Cortex of kidney (tissue), 1 donor: Measurements from ENCODE around the gene SLC17A7.
"Not testable (repeated sequence)": the region's sequence is repeated elsewhere in the genome, so short reads cannot be mapped to it uniquely, and the experiment has no call there.

Experiments
- DNase-seq: peaks from one replicate; lab custom pipeline; 2025; lab: John Stamatoyannopoulos, UW

Gene SLC17A7

DNA sequence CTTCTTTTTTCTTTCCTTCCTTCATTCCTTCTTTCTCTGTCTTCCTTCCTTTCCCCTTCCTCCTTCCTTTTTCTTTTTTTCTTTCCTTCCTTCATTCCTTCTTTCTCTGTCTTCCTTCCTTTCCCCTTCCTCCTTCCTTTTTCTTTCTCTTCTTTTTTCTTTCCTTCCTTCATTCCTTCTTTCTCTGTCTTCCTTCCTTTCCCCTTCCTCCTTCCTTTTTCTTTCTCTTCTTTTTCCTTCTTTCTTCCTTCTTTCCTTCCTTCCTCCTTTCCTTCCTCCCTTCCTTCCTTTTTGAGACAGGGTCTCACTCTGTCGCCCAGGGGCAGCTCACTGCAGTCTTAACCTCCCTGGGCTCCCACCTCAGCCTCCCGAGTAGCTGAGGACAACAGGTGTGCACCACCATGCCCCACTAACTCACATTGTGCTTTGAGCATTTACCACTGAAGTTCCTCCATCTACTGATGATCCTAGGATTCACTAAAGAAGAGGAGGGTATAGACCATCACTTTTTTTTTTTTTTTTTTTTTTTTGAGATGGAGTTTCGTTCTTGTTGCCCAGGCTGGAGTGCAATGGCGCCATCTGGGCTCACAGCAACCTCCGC, 2.9 kb upstream of the SLC17A7 start:
- not testable (repeated sequence) for DNase-seq

DNA sequence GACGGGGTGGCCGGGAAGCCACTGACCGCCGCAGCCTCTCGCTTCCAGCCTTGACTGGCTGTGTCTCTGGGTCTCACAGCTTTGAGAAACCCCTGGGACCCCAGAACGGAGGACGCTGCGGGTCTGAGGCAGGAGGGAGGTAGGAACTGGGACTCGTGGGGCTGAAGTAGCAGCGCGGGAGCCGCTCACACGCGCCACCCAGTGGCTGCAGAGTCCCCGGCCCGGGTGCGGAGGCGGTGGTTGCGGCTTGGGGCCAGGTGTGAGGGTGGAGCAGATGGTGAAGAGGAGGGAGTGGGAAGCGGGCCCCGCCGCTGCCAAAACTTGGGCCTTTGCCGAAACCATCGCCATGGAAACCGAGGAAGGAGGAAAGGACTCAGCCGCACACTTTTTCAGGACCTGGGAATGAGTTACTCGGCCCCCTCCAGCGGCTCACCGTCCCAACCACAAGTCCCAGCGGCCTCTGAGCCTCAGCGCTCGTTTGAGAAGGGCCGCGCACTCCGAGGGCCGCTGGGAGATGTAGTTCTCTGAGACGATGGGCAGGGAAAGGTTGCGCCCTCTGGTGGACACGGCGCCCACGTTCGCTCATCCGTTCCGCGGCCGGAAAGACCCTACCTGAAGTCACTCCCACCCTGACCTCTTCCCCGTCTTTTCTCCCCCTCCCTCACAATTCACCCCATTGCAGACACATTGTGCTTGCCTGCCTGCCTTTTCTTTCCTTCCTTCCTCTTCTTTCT, 2.2 kb upstream of the SLC17A7 start:
- no peak for DNase-seq

GRCh38 chr19:49442771-49443365, 1.5 kb upstream of the SLC17A7 start:
- no peak for DNase-seq

DNA sequence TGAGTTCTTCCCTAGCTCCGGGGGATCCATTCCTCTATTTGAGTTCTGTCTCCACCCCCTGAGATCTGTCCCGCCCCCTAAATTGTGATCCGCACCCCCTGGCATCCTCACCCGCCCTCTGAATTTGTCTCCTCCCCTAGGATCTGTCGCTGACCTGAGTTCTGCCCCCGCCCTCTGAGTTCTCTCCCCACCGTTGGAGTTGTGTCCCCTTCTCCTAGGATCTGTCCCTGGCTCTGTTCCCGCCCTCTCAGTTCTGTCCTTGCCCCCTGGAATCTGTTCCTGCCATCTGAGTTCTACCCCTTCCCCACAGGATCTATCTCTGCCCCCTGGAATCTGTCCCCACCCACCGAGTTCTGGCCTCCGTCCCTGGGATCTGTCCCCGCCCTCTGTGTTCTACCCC, 1.0 kb upstream of the SLC17A7 start:
- no peak for DNase-seq

GRCh38 chr19:49441960-49442350, 628 bp upstream of the SLC17A7 start:
- DNase-seq: no peak

DNA sequence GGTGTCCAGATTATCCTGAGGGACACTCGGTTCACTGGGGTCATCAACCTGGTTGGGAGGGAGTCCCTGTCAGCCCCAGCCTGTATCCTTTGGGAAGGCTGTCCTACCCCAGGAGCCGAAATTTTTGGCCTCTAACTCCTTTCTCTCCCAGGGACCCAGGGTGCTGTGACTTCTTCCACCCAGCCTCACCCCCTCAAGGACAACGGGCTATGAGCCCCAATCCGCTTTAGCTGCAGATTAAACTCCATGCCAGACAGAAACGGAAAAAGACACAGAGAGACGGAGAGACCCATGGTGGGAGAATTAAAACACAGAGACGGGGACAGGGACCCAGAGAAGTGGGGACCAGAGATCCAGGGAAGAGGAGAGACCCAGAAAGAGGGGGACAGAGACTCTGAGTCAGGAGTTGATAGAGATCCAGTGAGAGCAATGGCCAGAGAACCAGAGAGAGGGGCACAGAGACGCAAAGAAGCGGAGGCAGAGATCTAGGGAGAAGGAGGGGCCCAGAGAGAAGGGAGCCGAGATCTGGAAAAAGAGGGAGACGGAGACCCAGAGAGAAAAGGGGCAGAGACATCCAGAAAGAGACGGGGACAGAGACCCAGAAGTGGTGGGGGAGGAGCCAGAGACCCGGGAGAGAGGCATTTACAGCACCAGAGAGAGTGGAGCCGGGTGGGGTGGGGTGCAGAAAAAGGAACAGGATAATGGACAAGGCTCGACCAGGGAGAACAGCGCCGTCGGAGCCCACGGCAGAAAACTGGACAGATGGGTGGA, 703 bp downstream of the SLC17A7 start:
- no peak for DNase-seq

DNA sequence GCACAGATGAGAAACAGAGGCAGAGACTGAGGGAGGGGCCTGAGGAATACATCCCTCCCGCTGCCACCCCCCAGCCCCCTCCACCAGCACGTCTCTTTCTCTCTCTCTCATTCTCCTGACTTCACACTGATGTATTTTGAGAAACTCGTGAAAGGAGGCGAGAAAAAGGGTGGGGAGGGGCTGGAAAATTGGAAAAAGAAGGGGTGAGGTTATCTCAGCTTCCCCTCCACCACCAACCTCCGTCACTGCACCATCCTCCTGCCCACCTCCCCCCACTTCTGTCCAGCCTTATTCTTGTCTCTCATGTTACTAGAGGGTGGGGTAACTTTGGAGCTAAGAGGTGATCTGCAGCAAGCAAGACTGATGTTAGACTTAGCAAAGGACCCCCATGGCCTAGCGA, 1.5 kb downstream of the SLC17A7 start:
- no peak for DNase-seq

GRCh38 chr19:49438261-49438660, 3.1 kb downstream of the SLC17A7 start:
- DNase-seq: no peak

DNA sequence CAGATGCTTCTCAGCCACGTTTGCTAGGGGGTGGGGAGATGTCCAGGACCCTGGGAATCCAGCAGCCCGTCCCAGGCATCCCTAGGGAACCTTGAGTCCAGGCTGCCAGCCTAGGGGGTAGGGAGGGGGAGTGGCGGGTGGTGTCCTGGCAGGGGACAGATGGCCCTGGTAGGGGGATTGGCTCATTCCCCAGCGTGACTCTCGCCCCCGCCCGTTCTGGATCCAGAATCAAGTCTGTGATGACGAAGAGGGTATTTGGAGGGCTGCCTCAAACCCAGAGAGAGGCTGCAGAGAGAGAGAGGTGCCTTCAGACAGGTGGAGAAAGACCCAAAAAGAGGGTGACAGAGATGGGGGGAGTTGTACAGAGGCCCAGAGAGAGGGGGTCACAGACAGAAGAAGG, 4.1 kb downstream of the SLC17A7 start:
- no peak for DNase-seq

DNA sequence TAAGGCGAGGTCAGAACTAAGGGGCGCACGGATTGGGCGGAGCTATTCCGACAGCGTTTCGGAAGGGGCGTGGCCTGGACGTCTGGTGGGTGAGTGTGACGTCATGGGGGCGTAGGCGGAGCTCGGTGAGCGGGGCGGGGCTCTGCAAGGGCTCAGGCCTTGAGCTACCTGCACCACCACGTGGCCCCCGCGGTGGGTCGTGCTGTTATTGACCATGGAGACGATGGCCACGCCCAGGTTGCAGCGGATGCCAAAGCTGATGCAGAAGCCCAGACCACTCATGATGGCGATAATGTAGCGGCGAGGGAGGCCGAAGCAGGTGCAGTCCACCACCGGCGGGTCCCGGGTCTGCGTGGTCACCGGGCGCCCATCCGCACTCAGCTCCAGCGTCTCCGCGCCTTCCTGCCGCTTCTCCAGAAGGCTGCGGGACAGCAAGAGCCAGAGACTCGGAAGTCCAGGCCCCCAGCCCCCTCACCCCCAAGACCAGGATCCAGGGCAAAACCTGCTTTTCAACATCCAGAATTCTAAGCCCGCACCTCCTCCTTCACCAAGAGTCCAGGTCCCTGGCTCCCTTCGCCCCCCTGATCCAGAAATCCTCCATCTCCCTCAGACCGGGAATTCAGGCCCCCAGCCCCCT, 4.8 kb downstream of the SLC17A7 start:
- no peak for DNase-seq

DNA sequence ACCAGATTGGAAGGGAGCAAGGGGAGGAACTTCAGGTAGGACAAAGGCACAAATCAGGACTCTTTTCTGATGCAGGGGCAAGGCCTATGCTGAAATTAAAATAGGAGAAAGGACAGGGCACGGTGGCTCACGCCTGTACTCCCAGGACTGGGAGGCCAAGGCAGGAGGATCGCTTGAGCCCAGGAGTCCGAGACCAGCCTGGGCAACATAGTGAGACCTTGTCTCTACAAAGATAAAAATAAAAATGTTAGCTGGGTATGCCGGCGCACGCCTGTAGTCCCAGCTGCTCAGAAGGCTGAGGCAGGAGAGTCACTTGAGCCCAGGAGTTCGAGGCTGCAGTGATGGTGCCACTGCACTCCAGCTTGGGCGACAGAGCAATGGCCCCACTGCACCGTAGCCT, 5.7 kb downstream of the SLC17A7 start:
- no peak for DNase-seq

GRCh38 chr19:49434907-49435583, 6.3 kb downstream of the SLC17A7 start:
- DNase-seq: no peak

GRCh38 chr19:49433240-49433901, 8.0 kb downstream of the SLC17A7 start:
- DNase-seq: no peak

- no peak for DNase-seq
Measured at GRCh38 chr19:49432141-49433073, 8.9 kb downstream of the SLC17A7 start.

- no peak for DNase-seq
Measured at GRCh38 chr19:49431330-49431749, 10.0 kb downstream of the SLC17A7 start.

- DNase-seq: no peak
Measured at GRCh38 chr19:49430678-49431329, 10.5 kb downstream of the SLC17A7 start.

- DNase-seq: no peak
Measured at GRCh38 chr19:49430172-49430677, 11.1 kb downstream of the SLC17A7 start.

DNA sequence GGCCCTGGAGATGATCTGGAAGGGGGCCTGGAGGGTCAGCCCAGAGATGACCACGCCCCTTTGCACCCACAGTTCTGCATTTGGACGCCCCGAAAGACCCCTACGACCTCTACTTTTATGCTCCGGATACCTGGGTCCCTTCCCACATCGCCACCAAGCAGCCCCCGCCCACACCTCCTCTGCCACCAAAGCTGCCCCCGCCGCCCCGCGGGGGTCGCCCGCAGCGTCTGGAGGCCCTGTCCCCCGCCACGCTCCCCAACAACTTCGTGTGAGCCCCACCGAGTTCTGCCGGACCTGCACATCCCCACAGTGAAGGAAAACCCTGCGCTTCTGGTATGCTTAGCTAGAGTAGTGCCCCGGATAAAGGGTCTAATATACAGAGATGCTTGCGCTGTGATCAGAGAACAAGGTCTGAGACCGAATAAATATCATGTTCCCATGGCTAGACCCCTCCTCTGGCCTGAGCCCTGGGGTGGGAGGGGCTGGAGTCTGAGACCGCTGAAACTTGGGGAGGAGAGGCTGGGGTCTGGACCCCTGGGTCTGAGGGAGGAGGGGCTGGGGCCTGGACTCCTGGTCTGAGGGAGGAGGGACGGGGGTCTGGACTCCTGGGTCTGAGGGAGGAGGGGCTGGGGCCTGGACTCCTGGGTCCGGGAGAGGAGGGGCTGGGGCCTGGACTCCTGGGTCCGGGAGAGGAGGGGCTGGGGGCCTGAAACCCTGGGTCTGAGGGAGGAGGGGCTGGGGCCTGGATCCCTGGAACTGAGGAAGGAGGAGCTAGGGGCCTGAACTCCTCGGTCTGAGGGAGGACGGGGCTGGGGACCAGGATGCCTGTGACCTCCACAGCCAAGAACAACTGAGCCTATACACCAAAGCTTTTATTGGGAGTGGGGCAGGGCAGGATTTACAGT, 12.5 kb downstream of the SLC17A7 start:
- no peak for DNase-seq
